ENCODE measurements around the gene BEND4. TPM values are rescaled to one million over a fixed set of nuclear protein-coding genes. Genes with fewer than 3 reads are reported as not detected.

The BEND4 gene
- total RNA-seq, 1 experiment from 2014 or later: not detected

GRCh38 chr4:42112846-42113245 is 39.6 kb downstream of the BEND4 start:
- no peak for DNase-seq (ENCODE audit: low read depth)

- DNase-seq (ENCODE audit: low read depth): peak; percentile 59
These were observed 47.9 kb downstream of the BEND4 start for GRCh38 chr4:42104521-42104920.

GRCh38 chr4:42101446-42101975 is 50.9 kb downstream of the BEND4 start:
- peak; percentile 29 for DNase-seq (ENCODE audit: low read depth)

GRCh38 chr4:42088386-42088785 is 64.1 kb downstream of the BEND4 start:
- no peak for DNase-seq (ENCODE audit: low read depth)

- peak; percentile 9 for DNase-seq (ENCODE audit: low read depth)
These were observed 68.6 kb downstream of the BEND4 start for GRCh38 chr4:42083816-42084215.

- no peak for DNase-seq (ENCODE audit: low read depth)
These were observed 72.1 kb downstream of the BEND4 start for GRCh38 chr4:42080306-42080705.

GRCh38 chr4:42078184-42078801 is 74.2 kb downstream of the BEND4 start:
- DNase-seq (ENCODE audit: low read depth): no peak

GRCh38 chr4:42074294-42074693 is 78.2 kb downstream of the BEND4 start:
- no peak for DNase-seq (ENCODE audit: low read depth)

- DNase-seq (ENCODE audit: low read depth): no peak
These were observed 82.0 kb downstream of the BEND4 start for GRCh38 chr4:42070463-42070862.

GRCh38 chr4:42067264-42067663 is 85.2 kb downstream of the BEND4 start:
- DNase-seq (ENCODE audit: low read depth): no peak

GRCh38 chr4:42066402-42066801 is 86.1 kb downstream of the BEND4 start:
- DNase-seq (ENCODE audit: low read depth): no peak

Other genes starting within 250 kb of the BEND4 start
- gene TMEM33, start 217.2 kb downstream of the BEND4 start, total RNA-seq (2014; rRNA removed): 56.9 and 64.4 TPM in 2 replicates
- gene DCAF4L1, start 170.9 kb downstream of the BEND4 start, total RNA-seq (2014; rRNA removed): under 0.01 and 0.06 TPM in 2 replicates
- gene SLC30A9, start 162.1 kb downstream of the BEND4 start, total RNA-seq (2014; rRNA removed): 77.7 and 85.8 TPM in 2 replicates
- gene SHISA3, start 244.8 kb upstream of the BEND4 start, total RNA-seq (2014; rRNA removed): not detected in 2 replicates

Data from LHCN-M2 (cell line).